A673 (cell line): Measurements from ENCODE around the gene RPL26. TPM values are rescaled to one million over a fixed set of nuclear protein-coding genes. Genes with fewer than 3 reads are reported as not detected.

Experiments
- BruUV-seq: library from RNA; stranded (reverse); fragments of 400-500 nt; replicated peaks from 2 replicates; lab custom pipeline; 2021; lab: Mats Ljungman, UMichigan
- CTCF ChIA-PET: fragments of 300-600 bp; sonication (Branson Sonifier 250); formaldehyde crosslinking; loops from one replicate; lab custom pipeline; 2022; ENCODE audit warnings: antibody characterized with exemption; lab: Charles Lee
- POLR2A ChIA-PET: fragments of 300-600 bp; sonication (Branson Sonifier 250); formaldehyde crosslinking; loops from one replicate; lab custom pipeline; 2022; ENCODE audit warnings: antibody characterized with exemption; ENCODE audit not compliant: low non-redundant PET; lab: Charles Lee
- DNase-seq: peaks from one replicate; pipeline ENCODE4 v3.0.0-alpha.2; 2015; ENCODE audit warnings: low spot score
- H3K27ac ChIP-seq: fragments of 200-600 bp; sonication (generic); 2 replicates; pipeline ENCODE4 v1.5.1; 2016; ENCODE audit warnings: mixed run types, low read depth, mild to moderate bottlenecking, mixed read lengths, antibody characterized with exemption, low read length; ENCODE audit not compliant: poor library complexity, severe bottlenecking
- H3K27me3 ChIP-seq: fragments of 200-600 bp; sonication (generic); replicated peaks from 2 replicates; pipeline ENCODE4 v1.6.1; 2017; ENCODE audit warnings: mixed run types, low read depth, mild to moderate bottlenecking, mixed read lengths, antibody characterized with exemption, low read length; ENCODE audit not compliant: insufficient read depth, poor library complexity
- H3K36me3 ChIP-seq: fragments of 200-600 bp; sonication (generic); 2 replicates; pipeline ENCODE4 v1.6.1; 2016; ENCODE audit warnings: mixed run types, mild to moderate bottlenecking, mixed read lengths, antibody characterized with exemption, low read length; ENCODE audit not compliant: insufficient read depth, poor library complexity, severe bottlenecking
- H3K4me1 ChIP-seq: fragments of 200-600 bp; sonication (generic); 2 replicates; pipeline ENCODE4 v1.6.1; 2017; ENCODE audit warnings: mixed run types, mild to moderate bottlenecking, mixed read lengths, antibody characterized with exemption, low read length; ENCODE audit not compliant: insufficient read depth, poor library complexity, severe bottlenecking
- H3K4me3 ChIP-seq: fragments of 200-600 bp; sonication (generic); 2 replicates; pipeline ENCODE4 v1.5.1; 2016; ENCODE audit warnings: low read depth, mixed run types, mild to moderate bottlenecking, mixed read lengths, low read length; ENCODE audit not compliant: poor library complexity, severe bottlenecking
- H3K9me3 ChIP-seq: fragments of 200-600 bp; sonication (generic); 2 replicates; pipeline ENCODE4 v1.6.1; 2016; ENCODE audit warnings: mixed run types, low read depth, mild to moderate bottlenecking, mixed read lengths, antibody characterized with exemption, low read length; ENCODE audit not compliant: poor library complexity, severe bottlenecking
- CTCF ChIP-seq: fragments of 300-800, 200-600 bp; sonication (generic); conservative IDR thresholded peaks from 2 replicates; pipeline ENCODE4 v1.5.1; 2017; ENCODE audit warnings: low read depth, mild to moderate bottlenecking, antibody characterized with exemption, low read length, moderate library complexity, mixed read lengths
- EZH2 ChIP-seq: fragments of 200-600 bp; sonication (generic); IDR thresholded peaks from 2 replicates; pipeline ENCODE4 v1.6.1; 2017; ENCODE audit warnings: borderline replicate concordance, low read depth, mild to moderate bottlenecking, mixed read lengths, antibody characterized with exemption, low read length; ENCODE audit not compliant: poor library complexity, severe bottlenecking
- intact Hi-C: fragments of 100-400 bp; cut with micrococcal nuclease; formaldehyde crosslinking; loops from one replicate; pipeline ENCODE4 v1.10.0; 2022; ENCODE audit not compliant: unreplicated experiment
- total RNA-seq: library from RNA; stranded (reverse); gene quantifications from 2 replicates; pipeline ENCODE4 v1.2.3, GENCODE V29; 2021

RPL26 gene
- total RNA-seq, 1 experiment from 2014 or later = 1,604 TPM

DNA sequence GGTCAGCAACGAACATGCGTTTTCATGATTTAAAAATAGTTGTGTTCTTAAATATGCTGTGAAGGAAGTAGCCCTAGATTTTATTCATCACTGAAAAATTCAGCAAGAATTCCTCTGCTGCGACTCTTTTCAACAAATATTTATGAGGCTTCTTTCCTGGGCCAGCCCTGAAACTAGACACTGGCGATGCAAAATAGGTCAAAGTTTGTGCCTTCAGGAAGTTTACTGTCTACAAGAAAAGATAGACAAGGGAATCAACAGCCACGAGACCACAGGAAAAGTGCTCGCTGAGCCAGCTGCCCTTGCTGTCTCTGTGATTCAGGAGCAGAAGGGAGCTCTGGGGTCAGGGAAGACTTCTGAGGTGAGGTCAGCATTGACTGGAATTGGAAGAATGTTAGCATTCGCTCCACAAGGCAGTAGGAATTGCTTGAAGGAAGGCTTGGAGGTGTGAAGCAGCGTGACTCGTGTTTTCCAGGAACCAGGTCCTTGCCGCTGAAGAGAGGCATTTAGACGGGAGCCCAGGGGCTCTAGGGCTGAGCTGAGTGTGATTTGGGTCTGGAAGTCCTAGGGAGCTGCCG is 1.9 kb upstream of the RPL26 start:
- DNase-seq = no peak
- no TSS peak for BruUV-seq
- H3K9me3 ChIP-seq = no peaks in the 10 kb centered on the region
- TF ChIP-seq EZH2 (no peak), CTCF (no peak)
- peaks cover 25% of the 10 kb centered on the region for H3K4me1 ChIP-seq
- CTCF ChIA-PET = no interaction called here
- H3K36me3 ChIP-seq = peaks cover 25% of the 10 kb centered on the region
- POLR2A ChIA-PET = no interaction called here
- intact Hi-C loops = loop anchor here (5.0 kb wide), 1 partner anchor 52 kb away; the partner anchor contains the start of gene NDEL1
- no peak overlapping the region for H3K27ac ChIP-seq
- H3K4me3 ChIP-seq = no peak overlapping the region
- no peaks in the 10 kb centered on the region for H3K27me3 ChIP-seq

GRCh38 chr17:8382880-8383142 is 182 bp downstream of the RPL26 start:
- no peaks in the 10 kb centered on the region for H3K27me3 ChIP-seq
- BruUV-seq = no TSS peak
- POLR2A ChIA-PET = no interaction called here
- peak overlapping the region; percentile 79 for H3K4me3 ChIP-seq
- peaks cover 33% of the 10 kb centered on the region for H3K4me1 ChIP-seq
- intact Hi-C loops = loop anchor here (1.0 to 5.0 kb wide), 2 partner anchors 54 to 363 kb away; partner anchors contain the start of gene NDEL1
- TF ChIP-seq CTCF (no peak), EZH2 (no peak)
- peaks cover 46% of the 10 kb centered on the region for H3K36me3 ChIP-seq
- peak overlapping the region; percentile 91 for H3K27ac ChIP-seq
- CTCF ChIA-PET = no interaction called here
- DNase-seq = no peak
- H3K9me3 ChIP-seq = no peaks in the 10 kb centered on the region

GRCh38 chr17:8382052-8382879 is 727 bp downstream of the RPL26 start:
- peak overlapping the region; percentile 79 for H3K4me3 ChIP-seq
- CTCF ChIA-PET = interaction anchor here (0.7 kb wide), 1 partner anchor 53 kb away, joined by 3 read pairs; the partner anchor contains the start of gene NDEL1
- POLR2A ChIA-PET = no interaction called here
- TSS peak; percentile 63 for BruUV-seq
- intact Hi-C loops = loop anchor here (5.0 kb wide), 1 partner anchor 55 kb away; the partner anchor contains the start of gene NDEL1
- TF ChIP-seq CTCF (no peak), EZH2 (no peak)
- no peaks in the 10 kb centered on the region for H3K27me3 ChIP-seq
- H3K27ac ChIP-seq = peak overlapping the region; percentile 91
- no peak for DNase-seq
- peaks cover 51% of the 10 kb centered on the region for H3K36me3 ChIP-seq
- peaks cover 34% of the 10 kb centered on the region for H3K4me1 ChIP-seq
- no peaks in the 10 kb centered on the region for H3K9me3 ChIP-seq
